GM13976 (cell line): Measurements from ENCODE around the gene BCKDHA.

Experiments used
- DNase-seq: peaks from one replicate; pipeline ENCODE4 v3.0.0; 2012; ENCODE audit warnings: low spot score
- CTCF ChIP-seq: IDR thresholded peaks from 2 replicates; pipeline ENCODE4 v1.5.1; 2012; ENCODE audit warnings: borderline replicate concordance, mild to moderate bottlenecking; ENCODE audit not compliant: insufficient read depth; ENCODE audit errors: extremely low read depth, missing control alignments, control extremely low read depth
- in situ Hi-C: fragments of 300-500 bp; cut with MboI; formaldehyde crosslinking; loops from one replicate; pipeline ENCODE4 v1.12.0; 2022; ENCODE audit warnings: low sequenced_read_pairs, mixed read lengths, inconsistent platforms; ENCODE audit not compliant: unreplicated experiment

BCKDHA gene

GRCh38 chr19:41359741-41360140 is 37.9 kb upstream of the BCKDHA start:
- TF ChIP-seq CTCF: no peak
- in situ Hi-C loops: no loop called here
- DNase-seq: no peak

- in situ Hi-C loops: no loop called here
- DNase-seq: no peak
- TF ChIP-seq CTCF: no peak
These were observed 35.3 kb upstream of the BCKDHA start for GRCh38 chr19:41362143-41362847.

- no peak for TF ChIP-seq CTCF
- in situ Hi-C loops: no loop called here
- DNase-seq: no peak
These were observed 34.3 kb upstream of the BCKDHA start for GRCh38 chr19:41363371-41363752.

GRCh38 chr19:41363753-41364523 is 33.7 kb upstream of the BCKDHA start, which contains the start of gene B9D2:
TSS of gene B9D2 (minus strand) at chr19:41364149. CDS start at chr19:41363519, 630 bp downstream.
- peak; percentile 96 for DNase-seq
- no peak for TF ChIP-seq CTCF
- in situ Hi-C loops: no loop called here

- DNase-seq: no peak
- in situ Hi-C loops: no loop called here
- no peak for TF ChIP-seq CTCF
These were observed 32.9 kb upstream of the BCKDHA start for GRCh38 chr19:41364524-41365391.

- TF ChIP-seq CTCF: peak; percentile 26
- DNase-seq: no peak
- in situ Hi-C loops: no loop called here
These were observed 31.5 kb upstream of the BCKDHA start for GRCh38 chr19:41366089-41366488.
